ENCODE data around the gene AFF3.
"Not testable (repeated sequence)": the region's sequence is repeated elsewhere in the genome, so short reads cannot be mapped to it uniquely, and the experiment has no call there.

The AFF3 gene

DNA sequence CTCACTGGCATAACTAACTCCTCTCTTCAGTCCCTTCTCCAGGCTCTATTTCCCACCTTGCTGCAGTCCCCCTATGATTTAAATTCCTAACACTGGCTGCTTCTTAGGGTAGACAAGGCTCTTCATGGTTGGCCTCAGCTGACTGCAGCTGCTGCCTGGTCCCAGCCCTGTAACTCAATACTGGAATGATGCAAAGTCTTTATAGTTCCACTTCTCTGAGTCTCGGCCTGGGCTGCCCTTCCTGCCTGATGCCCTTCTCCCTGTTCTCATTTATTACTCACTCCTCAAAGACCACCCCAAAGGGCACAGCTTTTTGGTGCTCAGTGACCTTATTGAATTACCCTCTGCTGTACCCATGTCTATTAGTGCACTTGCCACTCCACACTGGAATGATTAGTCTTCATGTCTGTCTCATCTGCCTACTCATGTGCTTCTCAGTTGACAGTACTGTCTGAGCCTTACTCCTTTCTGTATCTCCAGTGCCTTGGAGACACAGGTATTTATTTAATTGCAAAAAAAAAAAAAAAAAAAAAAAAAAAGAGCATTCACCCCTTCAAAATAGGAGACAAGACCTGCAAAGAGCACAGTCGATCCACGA, 453.1 kb downstream of the AFF3 start:
- no peak for DNase-seq

DNA sequence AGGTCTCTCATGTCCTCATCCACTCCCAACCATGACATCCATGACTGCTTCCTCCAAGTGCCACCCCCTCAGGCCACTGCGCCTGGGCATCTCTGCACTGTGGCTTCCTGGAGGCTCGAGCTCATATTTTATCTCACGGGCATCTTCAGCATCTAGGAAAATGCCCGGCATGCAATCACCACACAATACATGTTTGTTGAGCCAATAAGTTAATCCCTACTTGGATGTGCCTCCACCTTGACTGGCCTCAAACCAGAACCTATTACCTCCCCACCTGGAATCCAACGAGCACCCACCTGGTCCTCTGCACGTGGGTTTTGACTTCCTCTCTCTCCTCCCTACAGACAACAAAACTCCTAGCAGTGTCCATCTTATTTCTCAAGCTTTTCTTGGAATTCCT, 453.7 kb downstream of the AFF3 start:
- no peak for DNase-seq

DNA sequence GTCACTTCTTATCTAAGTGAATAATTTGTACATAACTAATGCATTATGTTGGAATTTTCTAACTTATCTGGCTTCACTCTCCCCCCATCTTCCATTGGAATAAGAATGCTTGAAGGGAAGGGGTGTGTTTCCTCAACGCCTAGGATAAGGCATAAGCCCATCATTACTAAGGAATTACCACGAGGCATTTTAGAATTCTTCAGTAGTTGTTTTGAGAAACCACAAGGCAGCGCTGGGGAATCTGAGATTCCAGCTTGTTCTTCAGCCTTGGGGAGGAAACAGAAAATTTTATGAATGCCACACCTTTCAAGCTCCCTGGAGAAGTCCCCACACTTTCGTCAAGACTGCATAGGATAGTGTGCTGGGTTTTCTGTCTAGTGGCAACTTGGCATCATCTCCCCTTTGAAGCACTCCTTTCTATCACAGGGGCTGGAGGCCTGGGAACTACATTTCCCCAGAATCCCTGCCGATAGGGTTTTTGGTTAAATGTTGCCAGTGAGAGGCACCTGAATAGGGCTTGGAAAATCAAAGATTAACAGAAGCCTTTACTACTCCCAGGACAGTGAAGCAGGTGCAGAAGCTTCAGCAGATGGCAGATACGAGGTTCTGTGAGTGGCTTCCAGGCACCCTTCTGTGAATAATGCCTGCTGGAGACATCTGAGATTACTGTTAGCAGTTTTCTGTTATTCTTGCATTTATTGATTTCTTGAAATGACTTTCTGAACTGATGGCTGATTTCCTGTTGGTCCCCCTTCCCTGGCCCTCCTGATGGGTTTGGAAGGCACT, 459.9 kb downstream of the AFF3 start:
- DNase-seq, result no peak

DNA sequence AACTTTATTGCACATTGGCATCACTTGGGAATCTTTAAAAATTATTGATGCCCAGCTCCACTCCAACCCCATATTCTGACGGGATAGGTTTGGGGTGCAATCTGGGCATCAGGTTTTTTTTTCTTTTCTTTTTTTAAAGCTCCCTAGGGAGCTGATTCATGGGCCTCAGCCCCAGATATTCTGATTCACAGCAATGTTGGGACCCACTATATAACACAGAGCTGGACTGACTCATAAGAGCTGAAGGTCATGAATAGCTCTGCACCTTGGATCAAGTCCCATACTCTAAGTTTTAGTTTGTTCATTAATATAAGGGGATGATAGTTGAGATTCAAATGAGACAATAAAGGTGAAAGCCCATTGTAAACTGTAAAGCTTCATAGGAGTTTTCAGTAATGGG, 461.4 kb downstream of the AFF3 start:
- no peak for DNase-seq

DNA sequence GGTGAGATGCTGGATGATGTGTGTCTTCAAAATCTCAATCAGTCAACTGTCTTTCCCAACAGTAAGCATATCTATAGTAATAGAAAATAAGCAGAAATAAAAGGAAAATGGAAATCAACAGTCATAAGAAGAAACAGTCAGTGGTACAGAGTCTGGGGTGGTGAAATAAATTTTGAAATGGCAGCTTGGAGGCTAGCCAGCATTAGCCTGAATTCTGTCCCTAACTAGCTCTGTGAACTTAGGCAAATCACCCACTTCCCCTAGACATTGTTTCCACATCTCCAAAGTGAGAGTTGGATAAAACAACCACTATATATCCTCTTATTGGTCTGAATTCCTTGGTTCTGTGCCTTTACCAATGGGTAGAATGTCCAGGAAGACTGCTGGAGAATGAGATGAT, 462.9 kb downstream of the AFF3 start:
- DNase-seq, result no peak

DNA sequence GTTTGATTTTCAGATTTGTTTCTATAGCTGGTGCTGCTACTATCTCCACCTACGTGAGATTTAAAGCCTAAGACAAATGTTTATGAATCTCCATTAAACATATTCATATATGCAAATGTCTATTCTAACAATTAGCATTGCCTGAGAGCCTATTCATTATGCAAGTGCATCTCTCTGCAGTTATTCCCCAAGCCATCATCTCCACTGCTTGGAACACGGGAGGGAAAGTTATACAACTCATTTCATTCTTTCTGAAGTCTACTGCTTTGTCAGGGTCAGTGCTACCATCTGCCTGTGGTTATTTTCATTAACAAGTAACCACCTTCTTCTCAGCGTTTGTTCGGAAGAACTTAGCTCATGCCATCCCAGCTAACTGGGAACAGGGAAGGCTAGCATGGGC, 463.8 kb downstream of the AFF3 start:
- no peak for DNase-seq

DNA sequence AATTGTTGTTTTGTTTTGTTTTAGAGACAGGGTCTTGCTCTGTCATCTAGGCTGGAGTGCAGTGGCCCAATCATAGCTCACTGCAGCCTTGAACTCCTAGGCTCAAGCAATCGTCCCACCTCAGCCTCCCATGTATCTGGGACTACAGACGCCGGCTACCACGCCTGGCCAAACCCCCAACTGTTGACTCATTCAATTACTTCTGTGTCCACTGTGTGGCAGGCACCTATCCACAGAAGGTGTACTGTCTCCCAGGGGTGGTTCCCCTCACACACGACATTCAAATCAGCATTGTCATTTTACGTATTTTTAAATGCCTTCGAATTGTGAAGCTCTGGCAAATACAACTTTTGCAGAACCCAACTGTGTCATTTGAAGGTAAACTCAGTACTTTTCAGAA, 464.6 kb downstream of the AFF3 start:
- DNase-seq, result no peak

DNA sequence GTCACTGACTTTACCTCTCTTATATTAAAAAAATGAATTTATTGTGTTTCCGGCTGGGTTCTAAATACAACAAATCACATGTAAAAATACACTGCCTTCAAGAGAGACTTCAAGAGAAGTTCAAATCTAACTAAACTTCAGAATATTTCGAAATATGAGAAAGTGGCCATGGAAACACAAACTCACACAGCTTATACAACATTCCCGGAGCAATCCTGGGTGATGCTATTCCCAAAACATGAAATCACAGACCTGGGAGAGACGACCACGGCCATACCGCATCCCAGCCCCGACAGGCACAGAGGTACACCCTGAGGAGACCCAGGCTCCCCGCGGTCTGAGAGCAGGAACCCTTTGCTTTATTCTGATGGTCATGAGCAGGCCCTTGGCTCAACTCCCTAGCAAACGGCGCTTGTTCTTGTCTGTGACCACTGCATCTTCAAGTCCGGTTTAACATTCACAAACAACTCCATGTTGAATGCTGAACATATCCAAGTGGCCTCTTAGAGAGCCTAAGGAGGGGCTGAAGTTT, 467.2 kb downstream of the AFF3 start:
- DNase-seq, result no peak

DNA sequence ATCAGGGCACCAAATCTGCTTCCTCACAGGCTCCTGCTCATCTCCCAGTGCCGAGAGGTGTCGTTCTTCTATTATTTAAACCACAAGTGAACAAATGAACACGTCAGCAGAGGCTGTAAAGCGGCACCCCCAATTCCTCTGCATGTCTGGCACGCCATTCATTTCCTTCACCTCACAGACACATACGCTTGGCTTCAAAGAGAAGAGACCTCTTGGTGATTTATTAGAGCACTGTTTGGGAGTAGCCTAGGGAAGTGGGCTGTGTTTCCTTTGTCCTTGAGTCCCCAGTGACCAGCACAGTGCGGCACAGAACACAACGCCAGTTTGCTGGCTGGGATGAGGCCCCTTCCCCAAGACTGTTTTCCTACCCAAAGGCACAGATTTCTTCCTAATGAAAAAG, 468.3 kb downstream of the AFF3 start:
- no peak for DNase-seq

DNA sequence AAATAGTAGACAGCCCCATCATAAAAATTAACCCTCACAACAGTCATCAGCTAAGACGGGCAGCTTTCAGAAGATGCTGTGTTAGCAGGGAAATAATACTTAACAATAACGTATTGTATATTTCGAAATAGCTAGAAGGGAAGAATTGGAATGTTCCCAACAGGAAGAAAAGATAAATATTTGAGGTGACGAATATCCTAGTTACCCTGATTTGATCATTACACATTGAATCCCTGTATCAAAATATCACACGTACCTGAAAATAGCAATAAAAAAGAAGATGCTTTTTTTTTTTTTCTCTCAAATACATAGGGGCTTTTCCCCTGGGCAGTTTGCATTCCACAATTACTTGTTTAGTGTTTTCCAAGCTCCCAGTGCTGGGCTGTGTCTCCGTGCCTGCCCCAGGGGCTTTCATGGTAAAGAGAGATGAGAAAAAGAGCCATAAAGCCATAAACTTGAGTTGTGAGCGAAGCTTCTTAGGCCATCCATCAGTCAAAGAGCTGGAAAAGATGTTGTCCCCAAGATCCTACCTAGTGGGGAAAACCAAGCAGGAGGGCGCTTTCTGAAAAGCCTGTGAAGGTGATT, 469.5 kb downstream of the AFF3 start:
- DNase-seq, result no peak

DNA sequence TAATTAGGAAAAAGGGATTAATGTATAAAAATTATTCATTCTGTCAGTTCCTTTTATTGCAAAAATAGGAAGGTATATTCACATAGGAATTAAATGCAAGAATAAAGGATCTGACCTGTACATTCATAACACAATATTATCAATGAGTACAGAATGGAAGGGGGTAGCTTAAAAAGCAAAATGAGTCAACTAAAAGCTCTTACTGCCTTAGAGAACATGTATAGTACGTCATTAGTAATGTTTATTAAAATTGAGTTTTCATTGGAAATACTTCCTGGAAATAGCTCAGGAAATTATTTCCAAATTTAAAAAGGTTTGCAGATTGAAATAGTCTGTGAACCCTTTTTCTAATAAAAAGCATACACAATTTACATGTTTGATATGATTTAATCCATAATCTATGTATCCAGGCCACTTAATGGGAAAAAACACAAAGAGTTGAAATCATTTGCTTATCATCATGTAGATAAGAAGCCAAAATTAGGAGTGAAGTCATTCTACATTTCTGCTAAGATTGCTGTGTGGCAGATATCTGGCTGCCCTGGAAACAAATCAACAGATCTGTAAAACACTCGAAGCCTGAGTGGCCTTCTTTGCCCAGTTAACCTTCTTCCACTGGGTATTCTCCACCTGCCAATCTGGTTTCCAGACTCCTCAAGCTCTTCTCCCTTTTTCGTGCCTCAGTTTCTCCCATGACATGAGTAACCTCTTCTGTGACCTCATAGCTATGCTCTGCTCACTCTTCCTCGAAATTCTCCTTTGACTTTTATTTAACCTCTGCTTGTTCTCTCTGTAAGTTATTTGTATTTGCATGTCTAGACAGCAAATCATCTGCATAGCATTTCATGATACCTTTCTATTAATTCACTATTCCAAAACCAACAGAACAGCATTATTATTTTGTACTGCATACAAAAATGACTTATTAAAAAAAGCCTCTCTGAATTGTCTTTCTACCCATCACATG, 471.3 kb downstream of the AFF3 start:
- no peak for DNase-seq

DNA sequence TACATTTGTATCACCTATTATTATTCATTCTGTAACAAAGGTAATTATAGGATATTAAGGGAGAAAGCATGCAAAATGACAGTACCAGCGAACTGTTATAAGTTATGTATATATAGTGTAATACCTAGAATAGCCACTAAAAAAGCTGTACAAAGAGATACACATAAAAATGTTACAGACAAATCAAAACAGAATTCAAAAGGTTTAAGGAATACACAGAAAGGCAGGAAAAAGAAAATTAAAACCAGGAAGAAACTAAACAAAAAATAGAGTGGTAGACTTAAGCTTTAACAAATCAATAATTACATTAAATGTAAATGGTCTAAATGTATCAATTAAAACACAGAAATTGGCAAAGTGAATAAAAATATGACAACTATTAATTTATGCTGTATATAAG, 476.1 kb downstream of the AFF3 start:
- DNase-seq, result no peak

DNA sequence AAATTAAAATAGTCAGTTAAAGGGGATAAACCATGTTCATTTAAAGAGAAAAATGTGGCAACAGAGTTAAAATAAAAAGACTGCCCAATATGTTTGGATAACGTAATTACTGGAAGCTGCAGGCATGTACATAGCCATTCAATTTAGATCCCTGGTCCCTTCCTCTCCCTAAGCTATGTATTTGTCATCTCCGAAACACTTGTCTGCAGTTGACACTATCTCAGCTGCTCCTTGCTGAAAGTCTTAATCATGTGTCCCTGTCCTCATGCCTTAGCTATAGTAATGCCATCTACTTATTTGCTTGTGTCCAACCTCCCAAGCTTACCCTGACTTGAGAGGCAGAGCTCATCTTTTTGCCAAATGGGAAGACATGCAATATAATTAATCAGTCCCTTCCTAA, 478.7 kb downstream of the AFF3 start:
- DNase-seq, result no peak

DNA sequence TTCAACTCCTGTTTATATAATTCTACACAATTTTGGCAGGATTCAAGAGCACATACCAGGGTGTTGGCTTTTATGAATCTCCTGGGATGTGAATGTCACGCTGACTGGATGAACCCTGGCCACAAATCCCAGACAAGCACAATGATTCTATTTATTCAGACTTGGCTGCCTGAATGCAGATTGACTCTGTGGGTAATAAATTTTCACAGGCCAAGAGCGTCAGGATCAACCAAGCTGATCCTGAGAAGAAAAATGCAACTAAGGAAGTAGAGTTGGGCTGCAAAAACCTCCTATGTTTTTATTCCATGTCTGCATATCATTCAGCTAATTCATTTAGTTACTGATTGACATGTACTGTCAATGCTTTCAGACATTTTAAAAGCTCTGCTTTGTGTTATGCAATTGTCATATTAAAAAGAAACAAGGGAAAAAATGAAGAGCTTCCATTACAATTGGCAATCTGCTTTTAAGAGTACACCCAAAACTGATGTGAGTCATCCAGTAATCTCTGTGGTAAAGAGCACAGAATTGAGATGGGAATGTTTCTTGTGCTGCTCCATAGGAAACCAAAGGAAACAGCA, 479.5 kb downstream of the AFF3 start:
- no peak for DNase-seq

DNA sequence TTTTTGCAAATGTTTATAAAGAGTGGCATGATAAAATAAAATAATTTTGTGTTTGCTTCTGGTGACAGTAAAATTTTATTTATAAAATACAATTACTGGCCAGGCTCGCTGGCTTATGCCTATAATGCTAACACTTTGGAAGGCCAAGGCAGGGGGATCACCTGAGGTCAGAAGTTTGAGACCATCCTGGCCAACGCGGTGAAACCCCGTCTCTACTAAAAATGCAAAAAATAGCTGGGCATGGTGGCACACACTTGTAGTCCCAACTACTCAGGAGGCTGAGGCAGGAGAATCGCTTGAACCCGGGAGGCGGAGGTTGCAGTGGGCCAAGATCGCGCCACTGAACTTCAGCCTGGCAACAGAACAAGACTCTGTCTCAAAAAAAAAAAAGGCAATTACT, 480.6 kb downstream of the AFF3 start:
- not testable (repeated sequence) for DNase-seq

DNA sequence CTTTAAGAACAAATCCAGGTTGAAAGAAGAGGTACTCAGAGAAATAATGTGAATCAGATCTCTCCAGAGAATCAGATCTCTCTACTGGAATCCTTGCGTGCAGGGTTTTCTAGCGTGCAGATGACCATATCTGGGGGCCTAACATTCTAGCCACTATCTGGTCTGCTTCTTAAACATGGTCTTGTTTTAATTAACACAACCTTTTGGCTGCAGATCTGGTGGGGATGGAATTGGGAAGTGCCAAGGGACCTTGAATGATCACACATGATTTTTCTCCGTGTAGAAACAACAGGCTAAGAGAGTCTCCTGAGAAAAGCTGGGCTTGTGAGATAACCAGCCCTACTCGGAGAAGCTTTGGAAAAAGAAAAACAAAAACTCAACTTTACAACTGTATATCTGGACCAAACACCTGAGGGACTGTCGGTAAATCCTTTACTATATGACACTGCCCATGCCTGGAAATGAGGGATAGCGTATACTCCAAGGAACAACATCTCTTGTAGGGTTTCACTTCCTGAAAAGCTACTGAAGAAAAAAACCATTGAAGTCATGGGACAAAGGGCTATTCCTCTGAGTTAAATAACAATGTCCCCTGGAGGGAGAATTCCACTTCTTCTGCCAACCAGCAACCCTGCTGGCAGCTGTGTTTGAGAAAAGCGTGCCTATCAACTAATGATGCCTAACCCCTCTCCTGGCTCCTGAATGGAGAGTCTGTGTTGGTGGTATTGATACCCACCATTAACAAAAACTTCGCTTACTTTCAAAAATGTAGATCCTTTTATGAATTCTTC, 481.6 kb downstream of the AFF3 start:
- DNase-seq, result no peak

DNA sequence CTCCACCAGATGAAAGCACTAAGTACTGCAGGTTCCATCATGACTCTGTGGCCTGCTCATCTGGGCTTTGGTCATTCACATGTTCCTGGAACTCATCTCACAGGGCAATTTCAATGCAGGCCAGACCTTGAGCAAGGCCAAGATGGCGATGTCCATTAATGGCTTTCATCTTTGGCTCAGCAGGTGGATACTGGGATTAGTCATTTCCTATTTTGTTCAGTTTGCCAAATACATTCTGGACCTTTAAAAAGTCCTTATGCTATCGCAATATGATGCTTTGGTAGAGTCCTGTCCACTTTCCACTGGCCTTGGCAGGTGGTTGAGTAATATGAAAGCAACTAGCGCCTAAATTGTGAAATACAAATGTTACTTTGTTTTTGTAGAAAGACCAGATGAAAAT, 482.5 kb downstream of the AFF3 start:
- no peak for DNase-seq

DNA sequence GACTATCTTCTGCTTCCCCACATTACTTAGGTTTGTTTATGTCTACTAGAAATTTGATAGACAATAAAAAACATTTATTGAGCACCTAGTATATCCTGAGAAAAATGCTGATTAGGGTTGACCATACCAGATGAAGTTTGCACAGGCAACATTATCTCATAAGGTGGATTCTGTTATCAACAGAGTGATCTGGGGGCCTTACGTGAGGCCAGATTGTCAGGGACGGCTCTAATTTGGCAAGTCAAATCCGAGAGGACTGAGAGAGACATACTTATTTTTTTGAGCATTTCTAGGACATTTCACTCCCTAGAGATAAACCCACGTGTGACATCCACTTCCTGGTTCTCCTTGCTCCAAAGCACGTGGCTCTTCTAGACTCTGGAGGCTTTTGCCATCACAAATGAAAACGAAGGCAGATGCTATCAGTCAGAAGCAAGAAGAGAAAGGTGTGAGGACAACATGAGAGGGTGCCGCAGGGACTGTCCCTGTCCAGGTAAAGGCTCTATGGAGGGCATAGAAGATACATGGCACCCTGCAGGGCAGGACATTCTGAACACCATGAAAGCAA, 484.6 kb downstream of the AFF3 start:
- no peak for DNase-seq

DNA sequence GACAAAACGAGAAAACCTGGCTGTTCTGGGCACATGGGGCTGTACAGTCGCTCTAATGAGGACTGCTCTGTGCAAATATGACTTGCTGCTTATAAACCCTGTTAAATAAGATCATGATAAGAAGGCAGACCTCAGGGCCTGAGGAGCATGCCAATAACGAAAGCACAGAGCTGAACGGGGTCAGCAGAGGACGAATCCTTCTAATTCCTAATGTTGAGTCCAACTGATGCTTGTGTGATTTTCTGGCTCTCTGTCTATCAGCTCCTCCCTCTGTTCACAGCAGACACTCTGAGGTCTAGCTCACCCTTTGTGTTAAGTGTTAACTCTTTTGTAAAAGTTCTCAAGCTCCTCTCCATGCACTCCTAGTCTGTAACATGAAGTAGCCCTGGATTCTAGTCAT, 485.4 kb downstream of the AFF3 start:
- no peak for DNase-seq

DNA sequence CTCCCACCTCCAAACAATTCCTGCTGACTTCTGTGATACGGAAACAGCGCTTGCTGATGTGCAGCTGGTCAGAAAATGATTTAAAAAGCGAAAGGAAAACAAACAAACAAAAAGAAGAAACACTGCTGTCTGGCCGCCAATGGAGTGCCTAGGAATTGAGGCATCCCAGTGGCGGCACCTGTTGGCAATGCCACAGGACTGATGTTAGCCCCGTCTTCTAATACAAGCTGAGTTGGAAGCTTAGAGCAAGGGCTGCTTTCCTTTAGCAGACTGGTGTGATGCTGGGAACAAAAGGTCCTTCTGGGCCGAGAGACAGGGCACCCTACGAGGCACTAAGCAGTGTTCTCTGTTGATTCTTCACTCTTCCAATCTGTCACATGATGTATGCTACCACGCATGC, 489.0 kb downstream of the AFF3 start:
- DNase-seq, result no peak

DNA sequence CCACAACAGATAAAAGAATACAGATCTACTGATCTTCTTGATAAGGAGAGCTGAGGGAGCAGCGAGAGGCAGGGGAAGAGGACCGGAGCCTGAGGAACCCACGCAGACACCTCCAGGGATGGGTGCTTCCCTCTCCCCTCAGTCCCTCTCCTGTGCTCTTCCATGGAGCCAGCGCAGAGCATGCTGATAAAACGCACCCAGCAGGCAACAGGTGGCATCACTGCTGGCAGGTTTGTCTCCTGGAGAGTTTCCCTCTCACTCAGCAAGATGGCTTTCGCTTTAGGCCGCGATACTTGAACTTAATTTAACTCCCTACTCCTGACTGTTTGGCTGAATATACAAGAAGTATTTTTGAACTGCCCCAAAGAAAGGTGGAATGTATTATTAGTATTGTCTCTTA, 489.5 kb downstream of the AFF3 start:
- no peak for DNase-seq
